ENCODE results near the gene MARCHF4.

GRCh38 chr2:216344950-216345300, 27.4 kb downstream of the MARCHF4 start:
- TF ChIP-seq, protein P1, sequence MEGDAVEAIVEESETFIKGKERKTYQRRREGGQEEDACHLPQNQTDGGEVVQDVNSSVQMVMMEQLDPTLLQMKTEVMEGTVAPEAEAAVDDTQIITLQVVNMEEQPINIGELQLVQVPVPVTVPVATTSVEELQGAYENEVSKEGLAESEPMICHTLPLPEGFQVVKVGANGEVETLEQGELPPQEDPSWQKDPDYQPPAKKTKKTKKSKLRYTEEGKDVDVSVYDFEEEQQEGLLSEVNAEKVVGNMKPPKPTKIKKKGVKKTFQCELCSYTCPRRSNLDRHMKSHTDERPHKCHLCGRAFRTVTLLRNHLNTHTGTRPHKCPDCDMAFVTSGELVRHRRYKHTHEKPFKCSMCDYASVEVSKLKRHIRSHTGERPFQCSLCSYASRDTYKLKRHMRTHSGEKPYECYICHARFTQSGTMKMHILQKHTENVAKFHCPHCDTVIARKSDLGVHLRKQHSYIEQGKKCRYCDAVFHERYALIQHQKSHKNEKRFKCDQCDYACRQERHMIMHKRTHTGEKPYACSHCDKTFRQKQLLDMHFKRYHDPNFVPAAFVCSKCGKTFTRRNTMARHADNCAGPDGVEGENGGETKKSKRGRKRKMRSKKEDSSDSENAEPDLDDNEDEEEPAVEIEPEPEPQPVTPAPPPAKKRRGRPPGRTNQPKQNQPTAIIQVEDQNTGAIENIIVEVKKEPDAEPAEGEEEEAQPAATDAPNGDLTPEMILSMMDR (IDR thresholded peaks at IDR 0.05), result no peak
- TF ChIP-seq POLR2A (IDR thresholded peaks at IDR 0.05), result no peak
